Karpas-422 (cell line): ENCODE data around the gene DBNDD1. TPM values are rescaled to one million over a fixed set of nuclear protein-coding genes. Genes with fewer than 3 reads are reported as not detected.

Experiments
- DNase-seq: peaks from one replicate; pipeline ENCODE4 v3.0.0-alpha.2; 2015
- H2AFZ ChIP-seq: fragments of 200-600 bp; sonication (generic); 2 replicates; pipeline ENCODE4 v1.6.1; 2014; ENCODE audit warnings: antibody characterized with exemption, low read length, mixed read lengths
- H3K27ac ChIP-seq: fragments of 200-600 bp; sonication (generic); 2 replicates; pipeline ENCODE4 v1.5.1; 2014; ENCODE audit warnings: mild to moderate bottlenecking, low read length, moderate library complexity
- H3K27me3 ChIP-seq: fragments of 200-600 bp; sonication (generic); 2 replicates; pipeline ENCODE4 v1.6.1; 2014; ENCODE audit warnings: low read length, mixed read lengths
- H3K36me3 ChIP-seq: fragments of 200-600 bp; sonication (generic); 2 replicates; pipeline ENCODE4 v1.6.1; 2014; ENCODE audit warnings: low read length, mixed read lengths; ENCODE audit not compliant: insufficient read depth
- H3K4me1 ChIP-seq: fragments of 200-600 bp; sonication (generic); 2 replicates; pipeline ENCODE4 v1.6.1; 2014; ENCODE audit warnings: mild to moderate bottlenecking, low read length, mixed read lengths
- H3K4me2 ChIP-seq: fragments of 200-600 bp; sonication (generic); 2 replicates; pipeline ENCODE4 v1.6.1; 2014; ENCODE audit warnings: low read length, low read depth, mild to moderate bottlenecking; ENCODE audit not compliant: poor library complexity, severe bottlenecking
- H3K4me3 ChIP-seq: fragments of 200-600 bp; sonication (generic); 2 replicates; pipeline ENCODE4 v1.5.1; 2014; ENCODE audit warnings: mild to moderate bottlenecking, antibody characterized with exemption, low read length, mixed read lengths
- H3K79me2 ChIP-seq: fragments of 200-600 bp; sonication (generic); 2 replicates; pipeline ENCODE4 v1.6.1; 2014; ENCODE audit warnings: mild to moderate bottlenecking, low read length, mixed read lengths
- H3K9ac ChIP-seq: fragments of 200-600 bp; sonication (generic); 2 replicates; pipeline ENCODE4 v1.6.0; 2014; ENCODE audit warnings: low read length
- H3K9me2 ChIP-seq: fragments of 200-600 bp; sonication (generic), shearing (Covaris generic); replicated peaks from 2 replicates; pipeline ENCODE4 v1.6.0; 2014; ENCODE audit warnings: mild to moderate bottlenecking, low read length, moderate library complexity; ENCODE audit not compliant: insufficient read depth
- H3K9me3 ChIP-seq: fragments of 300-700, 200-600 bp; sonication (generic); 2 replicates; pipeline ENCODE4 v1.6.1; 2014; ENCODE audit warnings: low read length, mixed read lengths
- H4K20me1 ChIP-seq: fragments of 200-600 bp; sonication (generic); 2 replicates; pipeline ENCODE4 v1.6.1; 2014; ENCODE audit warnings: mild to moderate bottlenecking, antibody characterized with exemption, low read length, low read depth; ENCODE audit not compliant: insufficient read depth
- total RNA-seq: library from RNA; depleted of rRNA; stranded (reverse); fragments of >200 nt; shearing (Covaris generic); gene quantifications from 2 replicates; pipeline ENCODE4 v1.2.3, GENCODE V29; 2014; ENCODE audit warnings: low replicate concordance

Gene DBNDD1
- total RNA-seq, 1 experiment from 2014 or later, result not detected

DNA sequence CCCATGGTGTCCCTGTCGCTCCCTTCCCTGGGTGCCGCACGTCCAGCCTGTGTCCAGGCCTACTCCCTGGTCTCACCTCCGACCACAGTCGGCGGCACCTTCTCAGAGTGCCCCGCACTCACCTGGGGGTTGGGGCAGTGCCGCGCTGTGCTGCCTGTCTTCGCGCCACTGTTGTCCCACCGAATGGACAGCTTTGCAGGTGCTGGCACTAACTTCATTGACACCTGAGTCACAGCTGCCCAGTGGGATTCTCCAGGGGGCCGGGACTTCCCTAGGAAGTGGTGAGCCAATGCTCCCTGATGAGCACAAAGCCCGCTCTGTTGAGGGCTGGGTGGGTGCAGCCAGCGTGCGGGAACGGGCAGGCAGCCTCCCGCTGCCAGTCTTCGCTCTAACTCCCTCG lies 24.3 kb upstream of the DBNDD1 start:
- H3K4me1 ChIP-seq, result no peaks in the 10 kb centered on the region; the same call in 1 of the 2 replicates
- no peaks in the 10 kb centered on the region for H3K36me3 ChIP-seq
- no peaks in the 10 kb centered on the region for H3K79me2 ChIP-seq
- H4K20me1 ChIP-seq, result no peaks in the 10 kb centered on the region; the same call in 1 of the 2 replicates
- DNase-seq, result no peak
- H3K9me3 ChIP-seq, result no peaks in the 10 kb centered on the region
- H3K9me2 ChIP-seq, result no peaks in the 10 kb centered on the region
- no peak overlapping the region for H3K4me3 ChIP-seq
- H3K27me3 ChIP-seq, result no peaks in the 10 kb centered on the region
- no peak overlapping the region for H3K4me2 ChIP-seq
- no peak overlapping the region for H3K27ac ChIP-seq
- H2AFZ ChIP-seq, result no peak overlapping the region
- no peak overlapping the region for H3K9ac ChIP-seq

DNA sequence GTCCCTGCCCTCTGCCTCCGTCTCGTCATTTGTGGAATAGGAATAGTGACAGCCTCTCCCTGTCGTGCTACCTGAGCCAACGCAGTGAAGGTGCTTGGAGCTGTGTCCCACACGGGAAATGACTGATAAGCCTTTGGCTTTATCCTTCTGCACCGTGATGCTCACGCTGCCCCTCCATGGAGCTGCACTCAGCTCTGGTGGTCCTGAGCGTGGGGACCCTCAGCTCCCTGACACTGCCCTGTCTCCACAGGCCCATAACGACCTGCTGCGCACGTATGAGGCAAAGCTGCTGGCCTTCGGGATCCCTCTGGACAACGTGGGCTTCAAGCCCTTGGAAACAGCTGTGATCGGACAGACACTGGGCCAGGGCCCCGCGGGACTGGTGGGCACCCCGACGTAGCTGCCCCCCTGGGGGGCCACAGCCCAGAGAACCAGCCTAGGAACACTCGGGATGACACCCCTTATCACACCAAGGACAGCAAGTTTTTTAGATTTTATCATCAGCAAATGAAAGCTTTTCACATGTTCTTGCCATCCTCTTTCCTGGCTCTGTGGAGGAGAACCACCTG lies 23.8 kb upstream of the DBNDD1 start:
- Histone ChIP-seq H3K9ac (no peak overlapping the region), H3K4me1 (no peaks in the 10 kb centered on the region; the same call in 1 of the 2 replicates), H3K4me2 (no peak overlapping the region), H2AFZ (no peak overlapping the region), H3K9me2 (no peaks in the 10 kb centered on the region), H3K27me3 (no peaks in the 10 kb centered on the region), H4K20me1 (no peaks in the 10 kb centered on the region; the same call in 1 of the 2 replicates), H3K36me3 (no peaks in the 10 kb centered on the region), H3K4me3 (no peak overlapping the region), H3K27ac (no peak overlapping the region), H3K9me3 (no peaks in the 10 kb centered on the region), H3K79me2 (no peaks in the 10 kb centered on the region)
- DNase-seq, result no peak

DNA sequence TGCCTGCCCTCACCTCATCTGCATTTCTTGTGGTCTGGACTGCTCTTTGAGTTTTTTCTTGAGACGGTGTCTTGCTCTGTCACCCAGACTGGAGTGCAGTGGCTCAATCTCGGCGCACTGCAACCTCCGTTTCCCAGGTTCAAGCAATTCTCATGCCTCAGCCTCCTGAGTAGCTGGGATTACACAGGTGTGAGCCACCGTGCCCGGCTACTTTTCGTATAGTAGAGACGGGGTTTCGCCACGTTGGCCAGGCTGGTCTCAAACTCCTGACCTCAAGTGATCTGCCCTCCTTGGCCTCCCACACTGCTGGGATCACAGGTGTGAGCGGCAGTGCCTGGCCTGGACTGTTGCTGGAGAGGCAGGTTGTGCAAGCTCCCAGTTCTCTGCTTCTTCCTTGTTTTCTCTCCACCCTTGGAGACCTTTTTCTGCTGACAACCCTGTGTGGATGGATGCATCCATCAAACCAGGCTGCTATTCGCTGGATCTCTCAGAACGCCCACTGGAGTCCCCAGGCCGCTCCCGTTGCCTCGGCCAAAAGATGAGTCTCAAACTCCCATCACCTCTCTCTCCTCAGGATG lies 22.7 kb upstream of the DBNDD1 start:
- no peaks in the 10 kb centered on the region; the same call in 1 of the 2 replicates for H4K20me1 ChIP-seq
- no peaks in the 10 kb centered on the region for H3K9me2 ChIP-seq
- no peak overlapping the region for H3K27ac ChIP-seq
- no peaks in the 10 kb centered on the region for H3K9me3 ChIP-seq
- DNase-seq, result no peak
- H3K4me2 ChIP-seq, result no peak overlapping the region
- H3K79me2 ChIP-seq, result no peaks in the 10 kb centered on the region
- no peak overlapping the region for H2AFZ ChIP-seq
- H3K27me3 ChIP-seq, result no peaks in the 10 kb centered on the region
- H3K9ac ChIP-seq, result no peak overlapping the region
- no peaks in the 10 kb centered on the region; the same call in 1 of the 2 replicates for H3K4me1 ChIP-seq
- no peak overlapping the region for H3K4me3 ChIP-seq
- no peaks in the 10 kb centered on the region for H3K36me3 ChIP-seq

DNA sequence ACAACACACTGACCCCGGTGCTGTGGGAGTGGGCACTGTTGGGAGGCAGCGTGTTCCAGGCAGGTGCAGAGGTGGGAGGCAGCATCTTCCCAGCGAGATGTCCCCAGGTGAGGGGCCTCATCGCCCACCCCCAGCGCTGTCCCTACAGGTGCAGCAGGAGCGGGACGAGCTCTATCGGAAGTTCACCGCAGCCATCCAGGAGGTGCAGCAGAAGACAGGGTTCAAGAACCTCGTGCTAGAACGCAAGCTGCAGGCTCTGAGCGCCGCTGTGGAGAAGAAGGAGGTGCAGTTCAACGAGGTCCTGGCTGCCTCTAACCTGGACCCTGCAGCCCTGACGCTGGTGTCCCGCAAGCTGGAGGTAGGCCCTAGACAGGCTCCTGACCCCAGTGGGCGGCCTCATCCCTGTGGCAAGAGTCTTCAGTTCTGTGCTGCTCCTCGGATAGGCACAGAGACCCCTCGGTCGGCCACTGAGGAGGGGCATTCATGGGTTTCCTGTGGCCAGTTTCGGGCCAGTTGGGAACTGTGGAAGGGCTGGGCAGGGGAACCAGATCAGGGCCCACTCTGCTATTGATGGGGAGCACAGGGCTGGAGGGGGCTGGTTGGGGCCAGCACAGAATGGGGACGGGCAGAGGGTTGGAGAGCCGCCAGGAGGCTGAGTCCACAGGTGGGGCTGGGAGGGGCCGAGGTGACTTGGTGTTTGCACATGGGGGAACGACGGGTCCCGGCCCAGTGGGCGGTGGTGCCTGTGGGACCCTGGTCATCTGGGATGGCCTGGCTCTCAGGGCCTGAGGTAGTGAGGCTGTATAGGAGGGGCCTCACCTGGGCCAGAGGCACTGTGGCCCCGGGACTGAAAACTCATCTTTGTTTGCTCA lies 21.1 kb upstream of the DBNDD1 start:
- Histone ChIP-seq H4K20me1 (peaks cover 2% of the 10 kb centered on the region; the same call in 1 of the 2 replicates), H3K9me2 (no peaks in the 10 kb centered on the region), H3K9me3 (no peaks in the 10 kb centered on the region), H3K27me3 (no peaks in the 10 kb centered on the region), H2AFZ (no peak overlapping the region), H3K79me2 (no peaks in the 10 kb centered on the region), H3K4me2 (no peak overlapping the region), H3K9ac (no peak overlapping the region), H3K36me3 (no peaks in the 10 kb centered on the region), H3K27ac (no peak overlapping the region), H3K4me1 (no peaks in the 10 kb centered on the region; the same call in 1 of the 2 replicates), H3K4me3 (no peak overlapping the region)
- DNase-seq, result no peak

DNA sequence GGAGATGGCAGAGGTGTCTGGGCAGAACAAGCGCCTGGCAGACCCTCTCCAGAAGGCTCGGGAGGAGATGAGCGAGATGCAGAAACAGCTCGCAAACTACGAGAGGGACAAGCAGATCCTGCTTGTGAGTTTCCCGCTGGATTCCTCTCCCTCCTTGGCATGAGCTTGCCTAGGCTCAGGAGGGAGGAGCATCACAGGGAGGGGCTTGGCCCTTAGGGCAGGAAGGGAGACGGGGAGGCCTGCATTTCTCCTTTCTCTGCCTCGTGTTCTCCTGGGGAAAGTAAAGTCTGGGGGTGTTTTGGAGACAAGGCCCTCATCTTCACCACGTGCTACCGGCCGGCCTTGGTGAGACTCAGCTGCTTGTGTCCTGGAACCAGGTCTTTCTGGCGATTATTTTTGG lies 18.0 kb upstream of the DBNDD1 start:
- Histone ChIP-seq H3K9me3 (no peaks in the 10 kb centered on the region), H3K9me2 (no peaks in the 10 kb centered on the region), H3K9ac (no peak overlapping the region), H2AFZ (no peak overlapping the region), H3K36me3 (no peaks in the 10 kb centered on the region), H4K20me1 (0 out of 2 replicates have a peak, but pooled peaks cover 6% of the 10 kb centered on the region), H3K27ac (no peak overlapping the region), H3K27me3 (no peaks in the 10 kb centered on the region), H3K4me3 (no peak overlapping the region), H3K4me1 (no peaks in the 10 kb centered on the region), H3K4me2 (no peak overlapping the region), H3K79me2 (no peaks in the 10 kb centered on the region)
- DNase-seq, result no peak

DNA sequence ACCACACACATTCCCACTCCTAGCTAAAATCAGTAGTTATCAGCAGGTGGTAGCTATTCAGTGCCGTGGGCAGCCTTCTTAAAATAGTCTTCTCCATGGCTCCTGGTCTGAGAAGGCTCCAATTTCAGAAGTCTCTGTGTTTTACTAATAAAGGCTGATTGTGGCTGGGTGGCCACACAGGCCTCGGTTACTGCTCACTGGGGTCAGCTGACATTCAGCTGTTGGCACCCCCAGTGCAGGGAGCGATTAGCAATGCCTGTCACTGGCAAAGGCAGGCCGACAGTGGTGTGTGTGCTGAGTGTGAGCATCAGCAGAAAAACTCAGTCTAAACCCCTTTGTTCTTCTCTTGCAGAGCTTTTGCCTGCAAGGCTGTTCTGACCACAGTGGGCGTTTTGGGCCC lies 16.6 kb upstream of the DBNDD1 start:
- Histone ChIP-seq H3K4me3 (no peak overlapping the region), H3K27ac (no peak overlapping the region), H4K20me1 (0 out of 2 replicates have a peak, but pooled peaks cover 6% of the 10 kb centered on the region), H3K4me1 (no peaks in the 10 kb centered on the region), H3K9ac (no peak overlapping the region), H3K79me2 (no peaks in the 10 kb centered on the region), H3K4me2 (no peak overlapping the region), H3K27me3 (no peaks in the 10 kb centered on the region), H3K9me3 (no peaks in the 10 kb centered on the region), H3K9me2 (no peaks in the 10 kb centered on the region), H3K36me3 (no peaks in the 10 kb centered on the region), H2AFZ (no peak overlapping the region)
- DNase-seq, result no peak

DNA sequence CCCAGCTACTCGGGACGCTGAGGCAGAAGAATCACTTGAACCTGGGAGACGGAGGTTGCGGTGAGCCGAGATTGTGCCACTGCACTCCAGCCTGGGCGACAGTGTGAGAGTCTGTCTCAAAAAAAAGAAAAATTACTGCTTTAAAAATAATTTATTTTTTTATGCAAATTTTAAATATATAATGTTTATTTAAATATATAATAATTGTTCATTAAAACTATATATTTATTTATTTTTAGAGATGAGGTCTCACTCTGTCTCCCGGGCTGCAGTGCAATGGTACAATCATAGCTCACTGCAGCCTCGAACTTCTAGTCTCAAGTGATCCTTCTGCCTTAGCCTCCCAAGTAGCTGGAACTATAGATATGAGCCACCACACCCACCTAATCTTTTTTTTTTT lies 15.2 kb upstream of the DBNDD1 start:
- DNase-seq, result no peak
- Histone ChIP-seq H3K79me2 (no peaks in the 10 kb centered on the region), H2AFZ (no peak overlapping the region), H3K27me3 (no peaks in the 10 kb centered on the region), H3K9me2 (no peaks in the 10 kb centered on the region), H3K36me3 (no peaks in the 10 kb centered on the region), H3K9me3 (no peaks in the 10 kb centered on the region), H4K20me1 (0 out of 2 replicates have a peak, but pooled peaks cover 6% of the 10 kb centered on the region), H3K4me2 (no peak overlapping the region), H3K4me3 (no peak overlapping the region), H3K27ac (no peak overlapping the region), H3K9ac (no peak overlapping the region), H3K4me1 (peaks cover 2% of the 10 kb centered on the region; the same call in 1 of the 2 replicates)

DNA sequence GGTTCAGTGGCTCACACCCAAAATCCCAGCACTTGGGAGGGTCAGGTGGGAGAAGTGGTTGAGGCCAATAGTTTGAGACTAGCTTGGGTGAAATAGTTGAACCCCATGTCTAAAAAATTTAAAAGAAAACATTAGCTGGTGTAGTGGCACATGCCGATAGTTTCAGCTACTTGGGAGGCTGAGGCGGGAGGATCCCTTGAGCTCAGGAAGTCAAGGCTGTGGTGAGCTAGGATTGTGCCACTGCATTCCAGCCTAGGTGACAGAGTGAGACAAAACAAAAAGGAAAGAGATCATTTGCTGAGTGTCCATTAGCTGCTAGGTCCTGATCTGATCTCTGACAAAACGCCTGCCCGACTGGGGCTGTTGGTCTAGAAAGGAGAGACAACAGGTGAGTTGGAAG lies 14.1 kb upstream of the DBNDD1 start:
- Histone ChIP-seq H2AFZ (no peak overlapping the region), H3K79me2 (no peaks in the 10 kb centered on the region), H3K4me3 (no peak overlapping the region), H3K27me3 (no peaks in the 10 kb centered on the region), H3K4me1 (peaks cover 2% of the 10 kb centered on the region; the same call in 1 of the 2 replicates), H3K27ac (no peak overlapping the region), H3K9me3 (no peaks in the 10 kb centered on the region), H4K20me1 (0 out of 2 replicates have a peak, but pooled peaks cover 6% of the 10 kb centered on the region), H3K36me3 (no peaks in the 10 kb centered on the region), H3K4me2 (no peak overlapping the region), H3K9ac (no peak overlapping the region), H3K9me2 (no peaks in the 10 kb centered on the region)
- no peak for DNase-seq
